ENCODE data around the gene HES2. TPM values are rescaled to one million over a fixed set of nuclear protein-coding genes. Genes with fewer than 3 reads are reported as not detected.

The HES2 gene
- total and polyA plus RNA-seq, 9 of the 15 experiments (the other 6 are each of a cell fraction or from before 2014, with no cell fraction given) = 0.05 to 0.18 (median 0.07) TPM; not detected in 4

DNA sequence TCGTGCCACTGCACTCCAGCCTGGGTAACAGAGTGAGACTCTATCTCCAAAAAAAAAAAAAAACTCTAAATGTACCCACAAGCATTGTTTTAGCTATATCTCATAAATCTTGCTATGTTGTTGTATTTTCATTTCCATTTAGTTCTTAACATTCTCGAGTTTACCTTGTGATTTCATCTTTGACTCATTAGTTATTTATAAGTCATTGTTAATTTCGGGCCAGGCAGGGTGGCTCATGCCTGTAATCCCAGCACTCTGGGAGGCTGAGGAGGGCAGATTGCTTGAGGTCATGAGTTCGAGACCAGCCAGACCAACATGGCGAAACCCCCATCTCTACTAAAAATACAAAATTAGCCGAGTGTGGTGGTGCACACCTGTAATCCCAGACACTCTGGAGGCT lies 11.7 kb downstream of the HES2 start:
- H3K4me2 ChIP-seq (ENCODE audit: insufficient read depth, low read length) = no peak overlapping the region
- DNase-seq (ENCODE audit: extremely low read depth in 1 of 4, low spot score in 3 of 4) = no peak
- intact Hi-C loops (cut with micrococcal nuclease) = loop anchor here (5.0 kb wide), 1 partner anchor 64 kb away; no protein-coding TSS in a partner anchor
- H3K9ac ChIP-seq (ENCODE audit: insufficient read depth in 1 of 2, low read depth in 2 of 2, low read length in 2 of 2) = no peak overlapping the region
- no peak overlapping the region for H3K4me3 ChIP-seq
- no TSS peak for BruUV-seq (replicated peaks)
- H3K9me1 ChIP-seq (ENCODE audit: control insufficient read depth, insufficient read depth, low read length) = no peaks in the 10 kb centered on the region
- no peak overlapping the region for H2AFZ ChIP-seq (ENCODE audit: low read depth, low read length)
- H4K20me1 ChIP-seq (replicated peaks; ENCODE audit: control insufficient read depth, insufficient read depth, low read length) = 0 out of 2 replicates have a peak, but pooled peaks cover 9% of the 10 kb centered on the region
- peaks cover 0 to 9% of the 10 kb centered on the region in 2 experiments; a peak in 1 of 5 replicates for H3K4me1 ChIP-seq (replicated peaks in 1 of 2; ENCODE audit: control insufficient read depth in 2 of 2, insufficient read depth in 2 of 2, low read length in 2 of 2)
- WGBS (ENCODE audit: insufficient coverage, low coverage, missing lambda C conversion rate) = 6% methylated on average over 6 of the region's 6 CpGs
- no peaks in the 10 kb centered on the region for H3K9me3 ChIP-seq (replicated peaks; ENCODE audit: control insufficient read depth, insufficient read depth, low read depth, low read length)
- CTCF ChIA-PET (ENCODE audit: low intra/inter-chr PET ratio) = no interaction called here
- no peak for ATAC-seq
- peaks cover 20 to 34% of the 10 kb centered on the region in 2 experiments for H3K27me3 ChIP-seq (ENCODE audit: control insufficient read depth in 2 of 2, insufficient read depth in 2 of 2, low read length in 2 of 2)
- H3K27ac ChIP-seq (ENCODE audit: extremely low read depth, low read depth, low read length) = no peak overlapping the region
- H3K79me2 ChIP-seq (ENCODE audit: control insufficient read depth, insufficient read depth, low read length) = no peaks in the 10 kb centered on the region
- no peak for FAIRE-seq
- POLR2A ChIA-PET = interaction anchor here (0.6 to 1.7 kb wide), 3 partner anchors 8 to 48 kb away, joined by 3 to 7 read pairs (median 3); no protein-coding TSS in a partner anchor
- in situ Hi-C loops (cut with MboI) = no loop called here
- H3K36me3 ChIP-seq (ENCODE audit: control insufficient read depth, insufficient read depth, low read length) = no peaks in the 10 kb centered on the region
- TF ChIP-seq MCM7 (IDR thresholded peaks at IDR 0.05) (no peak), RBM25 (IDR thresholded peaks at IDR 0.05; ENCODE audit: low read depth, low read length, severe bottlenecking) (no peak), MCM2 (IDR thresholded peaks at IDR 0.05; ENCODE audit: low read depth) (no peak), TBL1XR1 (IDR thresholded peaks at IDR 0.05; ENCODE audit: low read length in 2 of 2) (no peak), PURB (CRISPR knock-in tag; IDR thresholded peaks at IDR 0.05; ENCODE audit: low read depth) (no peak)
- TF ChIP-seq, protein P1, sequence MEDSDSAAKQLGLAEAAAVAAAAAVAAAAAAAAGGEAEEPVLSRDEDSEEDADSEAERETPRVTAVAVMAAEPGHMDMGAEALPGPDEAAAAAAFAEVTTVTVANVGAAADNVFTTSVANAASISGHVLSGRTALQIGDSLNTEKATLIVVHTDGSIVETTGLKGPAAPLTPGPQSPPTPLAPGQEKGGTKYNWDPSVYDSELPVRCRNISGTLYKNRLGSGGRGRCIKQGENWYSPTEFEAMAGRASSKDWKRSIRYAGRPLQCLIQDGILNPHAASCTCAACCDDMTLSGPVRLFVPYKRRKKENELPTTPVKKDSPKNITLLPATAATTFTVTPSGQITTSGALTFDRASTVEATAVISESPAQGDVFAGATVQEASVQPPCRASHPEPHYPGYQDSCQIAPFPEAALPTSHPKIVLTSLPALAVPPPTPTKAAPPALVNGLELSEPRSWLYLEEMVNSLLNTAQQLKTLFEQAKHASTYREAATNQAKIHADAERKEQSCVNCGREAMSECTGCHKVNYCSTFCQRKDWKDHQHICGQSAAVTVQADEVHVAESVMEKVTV (CRISPR knock-in tag; IDR thresholded peaks at IDR 0.05) = no peak
- TF ChIP-seq, protein P2, sequence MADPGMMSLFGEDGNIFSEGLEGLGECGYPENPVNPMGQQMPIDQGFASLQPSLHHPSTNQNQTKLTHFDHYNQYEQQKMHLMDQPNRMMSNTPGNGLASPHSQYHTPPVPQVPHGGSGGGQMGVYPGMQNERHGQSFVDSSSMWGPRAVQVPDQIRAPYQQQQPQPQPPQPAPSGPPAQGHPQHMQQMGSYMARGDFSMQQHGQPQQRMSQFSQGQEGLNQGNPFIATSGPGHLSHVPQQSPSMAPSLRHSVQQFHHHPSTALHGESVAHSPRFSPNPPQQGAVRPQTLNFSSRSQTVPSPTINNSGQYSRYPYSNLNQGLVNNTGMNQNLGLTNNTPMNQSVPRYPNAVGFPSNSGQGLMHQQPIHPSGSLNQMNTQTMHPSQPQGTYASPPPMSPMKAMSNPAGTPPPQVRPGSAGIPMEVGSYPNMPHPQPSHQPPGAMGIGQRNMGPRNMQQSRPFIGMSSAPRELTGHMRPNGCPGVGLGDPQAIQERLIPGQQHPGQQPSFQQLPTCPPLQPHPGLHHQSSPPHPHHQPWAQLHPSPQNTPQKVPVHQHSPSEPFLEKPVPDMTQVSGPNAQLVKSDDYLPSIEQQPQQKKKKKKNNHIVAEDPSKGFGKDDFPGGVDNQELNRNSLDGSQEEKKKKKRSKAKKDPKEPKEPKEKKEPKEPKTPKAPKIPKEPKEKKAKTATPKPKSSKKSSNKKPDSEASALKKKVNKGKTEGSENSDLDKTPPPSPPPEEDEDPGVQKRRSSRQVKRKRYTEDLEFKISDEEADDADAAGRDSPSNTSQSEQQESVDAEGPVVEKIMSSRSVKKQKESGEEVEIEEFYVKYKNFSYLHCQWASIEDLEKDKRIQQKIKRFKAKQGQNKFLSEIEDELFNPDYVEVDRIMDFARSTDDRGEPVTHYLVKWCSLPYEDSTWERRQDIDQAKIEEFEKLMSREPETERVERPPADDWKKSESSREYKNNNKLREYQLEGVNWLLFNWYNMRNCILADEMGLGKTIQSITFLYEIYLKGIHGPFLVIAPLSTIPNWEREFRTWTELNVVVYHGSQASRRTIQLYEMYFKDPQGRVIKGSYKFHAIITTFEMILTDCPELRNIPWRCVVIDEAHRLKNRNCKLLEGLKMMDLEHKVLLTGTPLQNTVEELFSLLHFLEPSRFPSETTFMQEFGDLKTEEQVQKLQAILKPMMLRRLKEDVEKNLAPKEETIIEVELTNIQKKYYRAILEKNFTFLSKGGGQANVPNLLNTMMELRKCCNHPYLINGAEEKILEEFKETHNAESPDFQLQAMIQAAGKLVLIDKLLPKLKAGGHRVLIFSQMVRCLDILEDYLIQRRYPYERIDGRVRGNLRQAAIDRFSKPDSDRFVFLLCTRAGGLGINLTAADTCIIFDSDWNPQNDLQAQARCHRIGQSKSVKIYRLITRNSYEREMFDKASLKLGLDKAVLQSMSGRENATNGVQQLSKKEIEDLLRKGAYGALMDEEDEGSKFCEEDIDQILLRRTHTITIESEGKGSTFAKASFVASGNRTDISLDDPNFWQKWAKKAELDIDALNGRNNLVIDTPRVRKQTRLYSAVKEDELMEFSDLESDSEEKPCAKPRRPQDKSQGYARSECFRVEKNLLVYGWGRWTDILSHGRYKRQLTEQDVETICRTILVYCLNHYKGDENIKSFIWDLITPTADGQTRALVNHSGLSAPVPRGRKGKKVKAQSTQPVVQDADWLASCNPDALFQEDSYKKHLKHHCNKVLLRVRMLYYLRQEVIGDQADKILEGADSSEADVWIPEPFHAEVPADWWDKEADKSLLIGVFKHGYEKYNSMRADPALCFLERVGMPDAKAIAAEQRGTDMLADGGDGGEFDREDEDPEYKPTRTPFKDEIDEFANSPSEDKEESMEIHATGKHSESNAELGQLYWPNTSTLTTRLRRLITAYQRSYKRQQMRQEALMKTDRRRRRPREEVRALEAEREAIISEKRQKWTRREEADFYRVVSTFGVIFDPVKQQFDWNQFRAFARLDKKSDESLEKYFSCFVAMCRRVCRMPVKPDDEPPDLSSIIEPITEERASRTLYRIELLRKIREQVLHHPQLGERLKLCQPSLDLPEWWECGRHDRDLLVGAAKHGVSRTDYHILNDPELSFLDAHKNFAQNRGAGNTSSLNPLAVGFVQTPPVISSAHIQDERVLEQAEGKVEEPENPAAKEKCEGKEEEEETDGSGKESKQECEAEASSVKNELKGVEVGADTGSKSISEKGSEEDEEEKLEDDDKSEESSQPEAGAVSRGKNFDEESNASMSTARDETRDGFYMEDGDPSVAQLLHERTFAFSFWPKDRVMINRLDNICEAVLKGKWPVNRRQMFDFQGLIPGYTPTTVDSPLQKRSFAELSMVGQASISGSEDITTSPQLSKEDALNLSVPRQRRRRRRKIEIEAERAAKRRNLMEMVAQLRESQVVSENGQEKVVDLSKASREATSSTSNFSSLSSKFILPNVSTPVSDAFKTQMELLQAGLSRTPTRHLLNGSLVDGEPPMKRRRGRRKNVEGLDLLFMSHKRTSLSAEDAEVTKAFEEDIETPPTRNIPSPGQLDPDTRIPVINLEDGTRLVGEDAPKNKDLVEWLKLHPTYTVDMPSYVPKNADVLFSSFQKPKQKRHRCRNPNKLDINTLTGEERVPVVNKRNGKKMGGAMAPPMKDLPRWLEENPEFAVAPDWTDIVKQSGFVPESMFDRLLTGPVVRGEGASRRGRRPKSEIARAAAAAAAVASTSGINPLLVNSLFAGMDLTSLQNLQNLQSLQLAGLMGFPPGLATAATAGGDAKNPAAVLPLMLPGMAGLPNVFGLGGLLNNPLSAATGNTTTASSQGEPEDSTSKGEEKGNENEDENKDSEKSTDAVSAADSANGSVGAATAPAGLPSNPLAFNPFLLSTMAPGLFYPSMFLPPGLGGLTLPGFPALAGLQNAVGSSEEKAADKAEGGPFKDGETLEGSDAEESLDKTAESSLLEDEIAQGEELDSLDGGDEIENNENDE (IDR thresholded peaks at IDR 0.05; ENCODE audit: low read depth, low read length) = no peak

Data from K562 (cell line).